HepG2 (cell line): ENCODE results near the gene COX6A2. TPM values are rescaled to one million over a fixed set of nuclear protein-coding genes. Genes with fewer than 3 reads are reported as not detected.

ENCODE experiments used
- AGO2 ChIP-seq: fragments of 200-400 bp; formaldehyde crosslinking; optimal IDR thresholded peaks from 2 replicates; pipeline ENCODE3; 2017; ENCODE audit warnings: mild to moderate bottlenecking, low read depth, low read length, moderate library complexity
- BCL6 ChIP-seq: IDR thresholded peaks from 2 replicates; pipeline ENCODE4 v1.6.1; 2016; ENCODE audit warnings: missing genetic modification reagents, missing compliant biosample characterization
- HOXD1 ChIP-seq: sonication (generic); formaldehyde crosslinking; IDR thresholded peaks from 2 replicates; pipeline ENCODE4 v1.5.0; 2020; ENCODE audit warnings: missing genetic modification reagents
- MIER2 ChIP-seq: IDR thresholded peaks from 2 replicates; pipeline ENCODE4 v1.6.1; 2016; ENCODE audit warnings: missing biosample characterization, missing genetic modification reagents
- MIXL1 ChIP-seq: IDR thresholded peaks from 2 replicates; pipeline ENCODE4 v1.6.1; 2016
- MTF2 ChIP-seq: sonication (generic); formaldehyde crosslinking; IDR thresholded peaks from 2 replicates; pipeline ENCODE4 v1.5.0; 2020; ENCODE audit warnings: missing genetic modification reagents, borderline replicate concordance
- SALL1 ChIP-seq: sonication (generic); formaldehyde crosslinking; IDR thresholded peaks from 2 replicates; pipeline ENCODE4 v1.8.0; 2022; ENCODE audit warnings: mild to moderate bottlenecking, missing genetic modification reagents
- YY1 ChIP-seq: IDR thresholded peaks from 2 replicates; pipeline ENCODE4 v1.6.1; 2011; ENCODE audit warnings: low read length, low read depth, moderate library complexity, mild to moderate bottlenecking; ENCODE audit not compliant: insufficient read depth, insufficient replicate concordance
- ZFP82 ChIP-seq: sonication (generic); formaldehyde crosslinking; IDR thresholded peaks from 2 replicates; pipeline ENCODE4 v1.5.1; 2020; ENCODE audit warnings: mild to moderate bottlenecking, missing genetic modification reagents, borderline replicate concordance
- ZNF274 ChIP-seq: sonication (generic); formaldehyde crosslinking; IDR thresholded peaks from 2 replicates; pipeline ENCODE4 v1.5.1; 2020; ENCODE audit warnings: mild to moderate bottlenecking, missing genetic modification reagents
- ZNF333 ChIP-seq: sonication (generic); formaldehyde crosslinking; IDR thresholded peaks from 2 replicates; pipeline ENCODE4 v1.4.0; 2020; ENCODE audit warnings: mild to moderate bottlenecking, missing genetic modification reagents, borderline replicate concordance
- ZNF34 ChIP-seq: sonication (generic); formaldehyde crosslinking; IDR thresholded peaks from 2 replicates; pipeline ENCODE4 v1.4.0; 2020; ENCODE audit warnings: mild to moderate bottlenecking, missing genetic modification reagents, borderline replicate concordance
- ZNF558 ChIP-seq: sonication (generic); formaldehyde crosslinking; IDR thresholded peaks from 2 replicates; pipeline ENCODE4 v1.9.0; 2022; ENCODE audit warnings: mild to moderate bottlenecking, missing genetic modification reagents, borderline replicate concordance
- ZNF567 ChIP-seq: sonication (generic); formaldehyde crosslinking; IDR thresholded peaks from 2 replicates; pipeline ENCODE4 v1.8.1; 2023; ENCODE audit warnings: mild to moderate bottlenecking, missing genetic modification reagents, borderline replicate concordance
- polyA plus RNA-seq, 8 experiments: library from polyadenylated mRNA; depleted of rRNA in 3 of 8; stranded (reverse) in 7 of 8; unstranded in 1 of 8; fragments of >200 nt; fragmentation: Illumina TruSeq in 4 of 8; extraction: Trizol in 4 of 8; gene quantifications; 2 replicates each; pipeline versions ENCODE4 v1.2.1 to v1.2.3, GENCODE V29; 2011 to 2016; ENCODE audit warnings: low read depth in 4 of 8, missing spikeins in 1 of 8, mixed read lengths in 1 of 8; ENCODE audit not compliant: insufficient read depth in 1 of 8
- total RNA-seq, 5 experiments: library from RNA; depleted of rRNA; stranded (reverse); fragments of >200 nt; fragmentation: Illumina TruSeq; extraction: Trizol; gene quantifications; 2 replicates each; pipeline ENCODE4 v1.2.3, GENCODE V29; 2016; ENCODE audit warnings: low read depth in 1 of 5
- TF ChIP-seq, protein P1 (sequence below): sonication (generic); formaldehyde crosslinking; IDR thresholded peaks from 2 replicates; pipeline ENCODE4 v1.5.0; 2020; ENCODE audit warnings: mild to moderate bottlenecking, missing genetic modification reagents
- TF ChIP-seq, protein P2 (sequence below): sonication (generic); formaldehyde crosslinking; IDR thresholded peaks from 2 replicates; pipeline ENCODE4 v1.4.0; 2020; ENCODE audit warnings: missing genetic modification reagents
- TF ChIP-seq, protein P3 (sequence below): sonication (generic); formaldehyde crosslinking; IDR thresholded peaks from 2 replicates; pipeline ENCODE4 v1.5.0; 2020; ENCODE audit warnings: missing genetic modification reagents
- TF ChIP-seq, protein P4 (sequence below): sonication (generic); formaldehyde crosslinking; IDR thresholded peaks from 2 replicates; pipeline ENCODE4 v1.4.0; 2020; ENCODE audit warnings: low read depth, mild to moderate bottlenecking, missing genetic modification reagents

Gene COX6A2
- total and polyA plus RNA-seq, 2 of the 13 experiments (the other 11 are each of a cell fraction or from before 2014, with no cell fraction given) = not detected

DNA sequence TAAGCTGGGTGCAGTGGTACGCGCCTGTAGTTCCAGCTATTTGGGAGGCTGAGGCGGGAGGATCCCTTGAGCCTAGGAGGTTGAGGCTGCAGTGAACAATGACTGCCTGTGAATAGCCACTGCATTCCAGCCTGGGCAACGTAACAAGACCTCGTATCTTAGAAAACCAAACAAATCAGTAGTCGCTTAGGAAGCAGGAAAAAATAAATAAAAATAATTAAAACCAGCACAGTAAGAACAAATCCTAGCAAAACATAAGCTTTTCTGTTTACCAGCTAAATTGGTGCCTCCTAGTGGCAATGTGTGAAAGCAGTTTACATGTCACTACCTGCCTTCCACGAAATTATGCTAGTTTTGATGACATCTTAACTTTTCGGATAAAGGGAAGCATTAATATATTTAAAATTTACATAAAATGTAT, 32.4 kb upstream of the COX6A2 start (continued):
- TF ChIP-seq BCL6 (CRISPR knock-in tag) (peak; percentile 87), HOXD1 (CRISPR knock-in tag) (no peak), AGO2 (no peak), MIXL1 (CRISPR knock-in tag) (0 out of 2 replicates have a peak, but pooled peaks have one; percentile 13), ZFP82 (no peak), ZNF567 (CRISPR knock-in tag) (no peak), YY1 (no peak), ZNF274 (CRISPR knock-in tag) (no peak), ZNF558 (CRISPR knock-in tag) (no peak), MTF2 (CRISPR knock-in tag) (no peak), ZNF34 (CRISPR knock-in tag) (0 out of 2 replicates have a peak, but pooled peaks have one; percentile 43), SALL1 (CRISPR knock-in tag) (no peak), MIER2 (CRISPR knock-in tag) (no peak), ZNF333 (no peak)
- TF ChIP-seq, protein P1, sequence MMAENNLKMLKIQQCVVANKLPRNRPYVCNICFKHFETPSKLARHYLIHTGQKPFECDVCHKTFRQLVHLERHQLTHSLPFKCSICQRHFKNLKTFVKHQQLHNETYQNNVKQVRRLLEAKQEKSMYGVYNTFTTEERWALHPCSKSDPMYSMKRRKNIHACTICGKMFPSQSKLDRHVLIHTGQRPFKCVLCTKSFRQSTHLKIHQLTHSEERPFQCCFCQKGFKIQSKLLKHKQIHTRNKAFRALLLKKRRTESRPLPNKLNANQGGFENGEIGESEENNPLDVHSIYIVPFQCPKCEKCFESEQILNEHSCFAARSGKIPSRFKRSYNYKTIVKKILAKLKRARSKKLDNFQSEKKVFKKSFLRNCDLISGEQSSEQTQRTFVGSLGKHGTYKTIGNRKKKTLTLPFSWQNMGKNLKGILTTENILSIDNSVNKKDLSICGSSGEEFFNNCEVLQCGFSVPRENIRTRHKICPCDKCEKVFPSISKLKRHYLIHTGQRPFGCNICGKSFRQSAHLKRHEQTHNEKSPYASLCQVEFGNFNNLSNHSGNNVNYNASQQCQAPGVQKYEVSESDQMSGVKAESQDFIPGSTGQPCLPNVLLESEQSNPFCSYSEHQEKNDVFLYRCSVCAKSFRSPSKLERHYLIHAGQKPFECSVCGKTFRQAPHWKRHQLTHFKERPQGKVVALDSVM (CRISPR knock-in tag) = peak; percentile 89
- TF ChIP-seq, protein P2, sequence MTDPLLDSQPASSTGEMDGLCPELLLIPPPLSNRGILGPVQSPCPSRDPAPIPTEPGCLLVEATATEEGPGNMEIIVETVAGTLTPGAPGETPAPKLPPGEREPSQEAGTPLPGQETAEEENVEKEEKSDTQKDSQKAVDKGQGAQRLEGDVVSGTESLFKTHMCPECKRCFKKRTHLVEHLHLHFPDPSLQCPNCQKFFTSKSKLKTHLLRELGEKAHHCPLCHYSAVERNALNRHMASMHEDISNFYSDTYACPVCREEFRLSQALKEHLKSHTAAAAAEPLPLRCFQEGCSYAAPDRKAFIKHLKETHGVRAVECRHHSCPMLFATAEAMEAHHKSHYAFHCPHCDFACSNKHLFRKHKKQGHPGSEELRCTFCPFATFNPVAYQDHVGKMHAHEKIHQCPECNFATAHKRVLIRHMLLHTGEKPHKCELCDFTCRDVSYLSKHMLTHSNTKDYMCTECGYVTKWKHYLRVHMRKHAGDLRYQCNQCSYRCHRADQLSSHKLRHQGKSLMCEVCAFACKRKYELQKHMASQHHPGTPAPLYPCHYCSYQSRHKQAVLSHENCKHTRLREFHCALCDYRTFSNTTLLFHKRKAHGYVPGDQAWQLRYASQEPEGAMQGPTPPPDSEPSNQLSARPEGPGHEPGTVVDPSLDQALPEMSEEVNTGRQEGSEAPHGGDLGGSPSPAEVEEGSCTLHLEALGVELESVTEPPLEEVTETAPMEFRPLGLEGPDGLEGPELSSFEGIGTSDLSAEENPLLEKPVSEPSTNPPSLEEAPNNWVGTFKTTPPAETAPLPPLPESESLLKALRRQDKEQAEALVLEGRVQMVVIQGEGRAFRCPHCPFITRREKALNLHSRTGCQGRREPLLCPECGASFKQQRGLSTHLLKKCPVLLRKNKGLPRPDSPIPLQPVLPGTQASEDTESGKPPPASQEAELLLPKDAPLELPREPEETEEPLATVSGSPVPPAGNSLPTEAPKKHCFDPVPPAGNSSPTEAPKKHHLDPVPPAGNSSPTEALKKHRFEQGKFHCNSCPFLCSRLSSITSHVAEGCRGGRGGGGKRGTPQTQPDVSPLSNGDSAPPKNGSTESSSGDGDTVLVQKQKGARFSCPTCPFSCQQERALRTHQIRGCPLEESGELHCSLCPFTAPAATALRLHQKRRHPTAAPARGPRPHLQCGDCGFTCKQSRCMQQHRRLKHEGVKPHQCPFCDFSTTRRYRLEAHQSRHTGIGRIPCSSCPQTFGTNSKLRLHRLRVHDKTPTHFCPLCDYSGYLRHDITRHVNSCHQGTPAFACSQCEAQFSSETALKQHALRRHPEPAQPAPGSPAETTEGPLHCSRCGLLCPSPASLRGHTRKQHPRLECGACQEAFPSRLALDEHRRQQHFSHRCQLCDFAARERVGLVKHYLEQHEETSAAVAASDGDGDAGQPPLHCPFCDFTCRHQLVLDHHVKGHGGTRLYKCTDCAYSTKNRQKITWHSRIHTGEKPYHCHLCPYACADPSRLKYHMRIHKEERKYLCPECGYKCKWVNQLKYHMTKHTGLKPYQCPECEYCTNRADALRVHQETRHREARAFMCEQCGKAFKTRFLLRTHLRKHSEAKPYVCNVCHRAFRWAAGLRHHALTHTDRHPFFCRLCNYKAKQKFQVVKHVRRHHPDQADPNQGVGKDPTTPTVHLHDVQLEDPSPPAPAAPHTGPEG (CRISPR knock-in tag) = no peak
- TF ChIP-seq, protein P3, sequence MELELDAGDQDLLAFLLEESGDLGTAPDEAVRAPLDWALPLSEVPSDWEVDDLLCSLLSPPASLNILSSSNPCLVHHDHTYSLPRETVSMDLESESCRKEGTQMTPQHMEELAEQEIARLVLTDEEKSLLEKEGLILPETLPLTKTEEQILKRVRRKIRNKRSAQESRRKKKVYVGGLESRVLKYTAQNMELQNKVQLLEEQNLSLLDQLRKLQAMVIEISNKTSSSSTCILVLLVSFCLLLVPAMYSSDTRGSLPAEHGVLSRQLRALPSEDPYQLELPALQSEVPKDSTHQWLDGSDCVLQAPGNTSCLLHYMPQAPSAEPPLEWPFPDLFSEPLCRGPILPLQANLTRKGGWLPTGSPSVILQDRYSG (CRISPR knock-in tag) = no peak
- TF ChIP-seq, protein P4, sequence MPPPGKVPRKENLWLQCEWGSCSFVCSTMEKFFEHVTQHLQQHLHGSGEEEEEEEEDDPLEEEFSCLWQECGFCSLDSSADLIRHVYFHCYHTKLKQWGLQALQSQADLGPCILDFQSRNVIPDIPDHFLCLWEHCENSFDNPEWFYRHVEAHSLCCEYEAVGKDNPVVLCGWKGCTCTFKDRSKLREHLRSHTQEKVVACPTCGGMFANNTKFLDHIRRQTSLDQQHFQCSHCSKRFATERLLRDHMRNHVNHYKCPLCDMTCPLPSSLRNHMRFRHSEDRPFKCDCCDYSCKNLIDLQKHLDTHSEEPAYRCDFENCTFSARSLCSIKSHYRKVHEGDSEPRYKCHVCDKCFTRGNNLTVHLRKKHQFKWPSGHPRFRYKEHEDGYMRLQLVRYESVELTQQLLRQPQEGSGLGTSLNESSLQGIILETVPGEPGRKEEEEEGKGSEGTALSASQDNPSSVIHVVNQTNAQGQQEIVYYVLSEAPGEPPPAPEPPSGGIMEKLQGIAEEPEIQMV = 0 out of 2 replicates have a peak, but pooled peaks have one; percentile 41
